HG03558 (cell line): ENCODE data around the gene VDR.

Source experiments
- ATAC-seq: cut with Tn5 transposase; IDR thresholded peaks from one replicate; pipeline ENCODE4 v1.9.1; 2021; ENCODE audit warnings: moderate number of reproducible peaks; ENCODE audit not compliant: unreplicated experiment; ENCODE audit errors: extremely low read depth

Gene VDR

DNA sequence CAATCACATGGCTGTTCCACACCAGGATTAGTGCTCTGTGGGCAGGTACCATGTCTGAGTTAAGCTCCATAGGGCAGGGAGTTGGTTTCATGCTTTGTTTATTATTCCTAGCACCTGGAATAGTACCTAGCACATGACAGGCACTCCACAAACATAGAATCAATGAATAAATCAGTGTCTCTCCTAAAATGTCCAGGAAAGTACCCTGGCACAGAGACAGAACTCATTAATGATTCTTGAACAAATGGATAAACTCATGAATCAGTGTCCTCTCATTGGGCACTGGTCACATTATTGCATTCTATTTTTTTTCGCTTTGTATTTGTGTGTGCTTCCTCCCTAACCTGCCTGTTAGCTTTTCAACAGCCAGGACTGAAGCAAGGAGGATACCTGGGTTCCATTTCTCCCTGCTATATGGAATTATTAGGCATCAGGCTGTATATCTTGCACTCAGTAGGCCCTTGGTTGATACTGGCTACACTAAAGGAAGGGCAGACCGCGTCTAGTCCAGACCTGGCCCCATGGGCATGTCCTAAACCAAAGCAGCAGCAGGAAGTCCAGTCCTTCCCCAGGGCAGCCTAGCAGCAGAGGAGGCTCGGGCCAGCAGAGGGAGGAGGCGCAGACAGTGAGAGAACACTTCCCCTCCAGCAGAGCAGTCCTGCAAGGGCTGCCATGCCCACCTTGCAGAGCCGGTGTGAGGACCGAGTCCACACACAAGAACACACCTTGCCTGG is 103.5 kb downstream of the VDR start:
- no peak for ATAC-seq

DNA sequence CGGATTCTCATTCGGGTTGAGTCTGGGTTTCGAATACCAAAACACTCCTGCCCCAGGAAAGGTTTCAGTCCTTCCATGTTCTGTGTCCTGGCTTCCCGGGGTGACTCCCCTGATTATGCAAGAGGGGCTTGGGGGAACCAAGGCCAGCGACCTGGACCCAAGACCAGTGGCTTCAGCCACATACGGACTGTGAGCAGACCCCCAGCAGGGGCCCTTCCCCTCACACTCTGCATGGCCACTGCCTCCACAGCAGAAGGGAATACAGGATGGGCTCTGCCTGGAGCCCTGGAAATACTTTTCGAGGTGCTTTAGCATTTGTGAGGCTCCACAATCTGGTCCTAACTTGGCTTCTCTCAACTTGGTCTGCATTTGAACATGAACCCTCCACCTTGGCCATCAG is 104.2 kb downstream of the VDR start:
- no peak for ATAC-seq

DNA sequence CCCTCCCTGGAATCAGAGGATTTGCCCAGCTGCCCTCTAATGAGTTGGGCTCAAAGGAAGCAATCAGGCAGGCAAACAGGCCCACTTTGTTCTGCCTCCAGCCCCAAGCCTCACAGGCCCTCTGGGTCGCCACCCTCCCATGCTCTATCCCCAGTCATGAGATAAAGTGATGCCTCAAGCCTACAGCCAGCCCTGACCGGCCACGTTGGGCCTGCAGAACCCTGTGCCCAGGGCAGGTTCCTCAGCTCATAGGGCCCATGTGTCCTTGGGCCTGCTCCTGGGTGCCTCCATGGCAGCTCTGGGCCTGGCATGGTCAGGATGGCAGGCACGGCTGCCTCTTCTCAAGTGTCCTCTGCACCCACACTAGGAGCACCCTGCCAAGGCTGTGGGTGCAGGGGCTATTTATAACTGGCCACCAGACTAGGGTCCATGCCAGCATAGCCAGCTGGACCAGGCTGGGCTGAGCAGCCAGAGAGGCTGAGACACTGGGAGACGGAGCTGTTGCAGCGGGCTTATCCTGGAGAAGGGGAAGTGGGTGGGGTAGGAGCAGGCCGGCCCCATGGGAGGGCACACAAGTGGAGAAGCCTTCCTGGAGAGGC is 105.3 kb downstream of the VDR start:
- no peak for ATAC-seq

DNA sequence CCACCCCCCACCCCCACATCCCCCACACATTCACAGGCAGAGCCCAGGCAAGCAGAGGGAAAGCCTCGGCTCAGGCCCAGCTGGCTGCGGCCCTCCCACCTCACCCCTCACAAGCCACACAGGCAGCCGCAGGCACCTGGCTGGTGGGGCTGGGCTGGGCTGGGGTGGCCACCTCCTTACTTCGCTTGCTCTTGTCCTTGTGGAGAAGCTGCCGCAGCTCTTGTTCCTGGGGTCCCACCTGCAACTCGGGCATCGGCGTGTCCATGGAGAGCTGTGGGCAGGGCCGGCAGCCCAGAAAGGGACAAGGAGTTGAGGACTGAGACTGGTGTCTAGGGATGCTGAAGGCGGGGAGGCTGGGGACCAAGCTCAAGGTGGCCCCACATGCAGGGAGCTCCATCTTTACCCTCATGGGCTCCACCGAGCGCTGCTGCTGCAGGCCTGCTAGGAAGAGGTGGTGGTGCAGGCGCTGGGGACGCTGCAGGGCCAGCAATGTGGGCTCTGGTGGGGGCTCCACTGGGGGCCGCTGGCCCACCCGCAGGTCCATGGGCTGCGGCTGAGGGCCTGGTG is 106.3 kb downstream of the VDR start:
- no peak for ATAC-seq

DNA sequence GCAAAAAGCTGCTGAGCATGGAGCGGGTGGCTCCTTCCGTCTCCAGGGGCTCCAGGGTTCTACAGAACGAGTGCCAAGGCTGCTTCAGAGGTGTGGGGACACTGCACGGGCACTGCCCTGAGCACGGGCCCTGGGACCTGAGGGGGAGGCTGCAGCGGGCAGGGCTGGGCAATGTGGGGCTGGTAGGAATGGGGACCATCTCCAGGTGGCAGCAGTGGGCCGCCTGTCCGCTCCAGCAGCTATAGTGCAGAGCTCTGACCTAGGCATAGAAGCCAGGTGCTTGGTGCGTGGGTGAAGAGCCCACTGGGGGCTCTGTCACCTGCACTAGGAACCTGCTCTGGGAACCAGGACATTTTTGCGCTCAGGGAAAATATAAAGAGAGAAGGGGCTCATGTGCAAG is 107.4 kb downstream of the VDR start:
- no peak for ATAC-seq

DNA sequence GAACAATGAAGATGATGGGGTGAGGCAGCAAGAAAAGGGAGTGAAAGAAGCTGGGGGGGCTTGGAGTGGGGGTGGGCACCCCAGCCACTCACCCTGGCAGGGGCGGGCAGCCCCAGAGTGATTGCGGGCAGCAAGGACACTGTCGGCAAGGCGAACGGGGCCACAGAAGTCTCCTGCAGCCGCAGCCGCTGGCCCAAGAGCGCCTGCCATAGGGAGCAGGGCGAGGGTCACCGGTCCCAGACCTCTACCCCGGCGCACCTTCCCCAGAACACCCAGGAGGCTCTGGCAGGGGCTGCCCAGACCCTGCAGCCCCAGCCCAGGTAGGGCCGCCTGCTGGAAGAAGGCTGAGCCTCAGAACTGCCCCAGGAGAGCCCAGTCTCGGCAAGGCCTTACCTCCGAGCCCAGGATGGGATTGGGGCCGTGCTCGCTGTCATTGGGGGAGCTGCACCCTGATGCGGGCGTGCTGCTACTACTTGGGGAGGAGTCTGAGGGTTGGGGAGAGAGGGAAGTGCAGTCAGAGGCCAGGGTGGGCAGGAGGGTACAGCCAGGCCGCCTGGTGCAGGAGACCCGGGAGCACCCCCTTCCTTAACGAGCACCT is 108.9 kb downstream of the VDR start:
- no peak for ATAC-seq

DNA sequence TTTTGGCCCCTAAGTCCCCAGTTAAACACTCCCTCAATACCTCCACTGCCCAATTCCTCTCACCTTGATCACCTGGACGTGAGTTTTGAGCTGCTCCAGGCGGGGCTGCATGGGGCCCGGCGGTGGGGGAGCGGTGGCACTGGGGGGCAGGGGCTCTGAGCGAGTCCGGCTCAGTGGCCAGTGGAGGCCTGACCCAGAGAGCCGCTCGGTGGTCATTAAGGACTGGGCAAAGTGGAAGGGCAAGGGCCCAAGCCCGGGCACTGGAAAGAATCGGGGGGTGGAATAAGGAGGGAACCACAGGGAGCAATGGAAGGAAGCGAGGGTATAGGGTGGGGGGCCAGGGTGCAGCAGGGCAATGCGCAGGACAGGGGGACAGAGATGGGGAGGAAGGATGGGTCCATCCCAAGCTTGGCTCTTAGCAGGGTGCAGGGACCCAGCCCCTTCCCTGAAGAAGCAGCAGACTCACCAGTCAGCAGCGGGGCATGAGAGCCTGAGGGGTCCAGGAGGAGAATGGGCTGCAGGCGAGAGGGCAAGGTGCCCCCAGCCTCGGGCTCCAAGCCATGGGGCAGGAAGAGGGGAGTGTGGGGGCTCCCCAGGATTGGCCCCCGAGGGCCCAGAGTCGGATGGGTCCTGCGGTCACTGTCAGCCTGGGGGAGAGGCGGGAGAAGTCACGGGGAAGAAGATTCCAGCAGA is 109.5 kb downstream of the VDR start:
- ATAC-seq: no peak

DNA sequence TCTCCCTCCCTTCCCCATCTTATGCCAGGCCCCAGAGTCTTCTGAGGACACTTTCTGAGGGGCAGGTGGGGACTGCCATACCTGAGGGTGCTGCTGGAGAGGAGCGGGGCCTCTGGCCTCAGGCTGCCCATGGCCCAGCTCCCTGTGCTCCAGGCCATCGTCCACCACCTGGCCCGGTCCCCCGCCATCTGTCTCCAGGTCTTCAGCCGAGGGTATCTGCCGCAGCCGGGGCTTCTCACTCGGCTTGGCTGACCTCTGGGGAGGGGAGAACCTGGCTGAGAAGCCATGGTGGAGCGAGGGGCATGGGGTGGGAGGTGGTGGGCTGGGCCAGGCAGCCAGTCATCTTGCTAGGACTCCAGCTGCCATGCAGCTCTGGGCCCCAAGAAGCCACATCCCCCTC is 110.1 kb downstream of the VDR start:
- no peak for ATAC-seq

DNA sequence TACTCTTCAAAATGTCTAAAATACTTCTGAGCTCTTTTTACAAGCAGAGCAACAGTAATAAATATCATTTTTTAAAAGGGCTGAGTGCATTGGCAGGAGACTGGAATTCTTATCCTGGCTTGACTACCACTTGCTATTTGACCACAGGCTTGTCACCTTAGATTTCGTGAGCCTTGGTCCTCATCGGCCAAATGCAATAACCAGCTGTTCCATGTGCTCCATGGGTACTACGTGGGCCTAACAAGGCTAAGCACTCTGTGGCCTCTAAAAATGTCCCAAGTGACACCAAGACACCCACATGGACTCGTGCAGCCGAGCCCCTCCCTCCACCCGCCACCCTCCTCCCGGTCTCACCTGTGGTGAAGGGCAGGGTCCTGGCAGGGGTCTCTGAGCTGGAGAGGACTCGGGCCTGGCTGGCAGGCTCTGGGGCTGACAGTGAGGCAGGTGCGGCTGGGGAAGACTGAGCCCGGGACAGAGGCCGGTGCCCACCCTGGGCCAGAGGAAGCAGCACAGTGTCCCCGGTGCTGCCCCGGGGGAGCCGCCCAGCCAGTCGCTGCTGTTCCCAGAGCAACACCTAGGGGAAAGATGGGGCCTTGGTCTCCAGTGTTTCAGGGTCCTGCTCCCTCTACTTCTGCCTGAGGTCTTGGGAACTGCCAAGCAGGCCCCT is 111.6 kb downstream of the VDR start:
- ATAC-seq: no peak

DNA sequence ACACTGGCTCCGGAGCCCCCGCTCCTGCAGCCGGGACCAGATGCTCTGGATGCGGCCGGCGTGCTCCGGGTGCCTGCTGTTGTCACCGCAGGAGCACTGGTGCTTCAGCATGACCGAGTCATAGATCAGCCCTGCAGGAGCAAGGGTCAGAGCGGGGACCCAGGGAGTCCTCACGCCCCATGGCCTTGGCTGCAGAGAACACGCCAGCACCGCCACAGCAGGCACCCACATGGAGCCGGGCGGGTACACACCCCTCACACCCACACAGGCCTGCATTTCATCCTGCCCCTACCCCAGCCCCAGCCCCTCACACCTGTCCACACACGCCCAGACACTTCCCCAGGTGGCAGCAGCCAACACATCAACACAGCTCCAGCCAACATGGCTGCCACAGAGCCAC is 112.9 kb downstream of the VDR start:
- ATAC-seq: no peak
